GM21367 (cell line): ENCODE results near the gene FRG2B.
"Not testable (repeated sequence)": the region's sequence is repeated elsewhere in the genome, so short reads cannot be mapped to it uniquely, and the experiment has no call there.

Experiments used
- ATAC-seq: cut with Tn5 transposase; IDR thresholded peaks from one replicate; pipeline ENCODE4 v1.9.1; 2021; ENCODE audit not compliant: unreplicated experiment

FRG2B gene

GRCh38 chr10:133600657-133601056 is 25.9 kb downstream of the FRG2B start:
- ATAC-seq: no peak

DNA sequence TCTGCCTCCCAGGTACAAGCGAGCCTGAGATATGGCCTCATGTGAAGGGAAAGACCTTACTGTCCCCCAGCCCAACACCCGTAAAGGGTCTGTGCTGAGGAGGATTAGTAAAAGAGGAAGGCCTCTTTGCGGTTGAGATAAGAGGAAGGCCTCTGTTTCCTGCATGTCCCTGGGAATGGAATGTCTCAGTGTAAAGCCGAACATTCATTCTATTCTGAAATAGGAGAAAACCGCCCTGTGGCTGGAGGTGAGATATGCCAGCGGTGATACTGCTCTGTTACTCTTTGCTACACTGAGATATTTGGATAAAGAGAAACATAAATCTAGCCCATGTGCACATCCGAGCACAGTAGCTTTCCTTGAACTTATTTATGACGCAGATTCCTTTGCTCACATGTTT is 26.7 kb downstream of the FRG2B start:
- not testable (repeated sequence) for ATAC-seq

GRCh38 chr10:133592716-133593115 is 33.9 kb downstream of the FRG2B start:
- ATAC-seq: no peak

DNA sequence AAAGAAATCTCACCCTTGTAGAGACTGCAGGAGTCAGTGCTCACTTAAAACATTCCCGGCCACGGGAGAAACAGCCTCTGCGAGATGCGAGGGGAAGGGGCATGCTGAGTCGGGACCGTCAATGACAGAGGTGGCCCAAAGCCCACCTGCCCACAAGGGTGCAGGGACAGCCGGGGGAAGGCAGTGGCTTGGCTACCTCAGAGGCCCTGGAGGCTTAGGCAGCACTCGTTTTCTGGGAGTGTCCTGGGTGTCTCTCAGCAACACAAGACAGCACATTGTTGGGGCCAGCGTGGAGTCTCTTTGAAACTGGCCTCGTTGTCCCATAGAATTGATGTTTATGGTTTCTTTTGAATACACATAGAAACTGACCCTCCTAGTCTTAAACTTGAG is 35.6 kb downstream of the FRG2B start:
- ATAC-seq: no peak

DNA sequence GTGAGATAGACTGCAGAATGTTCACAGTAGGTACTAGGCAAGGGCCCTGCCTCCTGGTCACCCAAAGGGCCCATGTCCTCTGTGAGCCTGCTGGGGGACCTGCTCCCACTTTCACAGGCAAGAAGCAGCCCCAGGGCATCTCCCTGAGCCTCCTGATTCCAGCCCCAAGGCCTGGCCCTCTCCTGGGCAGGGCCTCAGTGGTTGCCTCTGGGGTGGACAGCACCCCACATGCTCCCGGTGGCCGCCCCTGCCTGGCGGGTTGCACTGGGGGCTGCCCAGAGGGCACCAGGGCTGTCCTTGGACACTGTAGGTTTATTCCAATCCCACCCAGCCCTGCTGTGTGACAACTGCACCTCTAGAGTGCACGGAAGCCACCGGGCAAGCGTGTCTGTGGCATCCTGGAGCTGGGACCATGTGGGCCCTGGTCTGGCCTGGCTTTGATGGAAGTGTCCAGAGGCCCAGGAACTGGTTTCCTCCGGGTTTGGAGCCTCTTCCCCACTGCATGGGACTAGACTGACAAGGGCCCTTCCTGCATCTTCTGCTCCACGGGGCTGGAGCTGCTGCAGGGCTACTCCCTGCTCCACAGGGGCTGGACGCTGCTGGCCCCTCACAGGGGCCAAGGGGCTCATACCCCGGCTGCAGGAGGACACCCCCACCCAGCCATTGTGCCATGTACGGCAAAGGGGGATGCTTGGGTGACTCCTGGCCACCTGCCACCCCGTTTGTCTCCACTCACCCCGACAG is 36.2 kb downstream of the FRG2B start:
- ATAC-seq: no peak

- not testable (repeated sequence) for ATAC-seq
Observed at GRCh38 chr10:133577037-133577436, 49.6 kb downstream of the FRG2B start.
